Measurements from ENCODE around the gene HLA-DRB5.

DNA sequence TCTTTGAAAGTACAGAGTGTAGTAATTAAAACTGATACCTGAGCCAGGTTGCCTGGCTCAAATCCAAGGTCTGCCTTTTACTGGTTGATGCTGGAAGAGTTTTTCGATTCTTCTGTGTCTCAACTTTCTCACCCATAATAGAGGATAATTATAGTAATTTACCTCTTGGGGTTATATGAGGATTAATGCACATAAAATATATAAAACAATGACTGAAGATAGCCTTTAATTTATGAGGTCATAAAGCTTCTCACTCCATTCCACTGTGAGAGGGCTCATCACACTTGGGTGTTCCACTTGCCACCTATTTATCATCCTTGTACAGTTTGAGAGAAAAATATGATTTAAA lies 10.2 kb downstream of the HLA-DRB5 start:
- TF ChIP-seq CTCF (IDR thresholded peaks at IDR 0.05; ENCODE audit: insufficient read depth, low read length) (no peak), POLR2AphosphoS5 (IDR thresholded peaks at IDR 0.05; ENCODE audit: low read depth) (no peak), GABPA (IDR thresholded peaks at IDR 0.05; ENCODE audit: low read depth) (no peak), REST (IDR thresholded peaks at IDR 0.05; ENCODE audit: insufficient replicate concordance, low read depth) (no peak), SPI1 (IDR thresholded peaks at IDR 0.05; ENCODE audit: borderline replicate concordance, low read depth) (no peak)
